K562 treated with DMSO at 1 percent for 4 hours (cell line): Measurements from ENCODE around the gene ZNF66. TPM values are rescaled to one million over a fixed set of nuclear protein-coding genes. Genes with fewer than 3 reads are reported as not detected.

Experiments
- total RNA-seq: library from RNA; unstranded; fragments of 300-600 nt; gene quantifications from 2 replicates; pipeline ENCODE4 v1.2.3, GENCODE V29; 2022; ENCODE audit not compliant: insufficient read depth

ZNF66 gene
- total RNA-seq = not detected in 2 replicates

DNA sequence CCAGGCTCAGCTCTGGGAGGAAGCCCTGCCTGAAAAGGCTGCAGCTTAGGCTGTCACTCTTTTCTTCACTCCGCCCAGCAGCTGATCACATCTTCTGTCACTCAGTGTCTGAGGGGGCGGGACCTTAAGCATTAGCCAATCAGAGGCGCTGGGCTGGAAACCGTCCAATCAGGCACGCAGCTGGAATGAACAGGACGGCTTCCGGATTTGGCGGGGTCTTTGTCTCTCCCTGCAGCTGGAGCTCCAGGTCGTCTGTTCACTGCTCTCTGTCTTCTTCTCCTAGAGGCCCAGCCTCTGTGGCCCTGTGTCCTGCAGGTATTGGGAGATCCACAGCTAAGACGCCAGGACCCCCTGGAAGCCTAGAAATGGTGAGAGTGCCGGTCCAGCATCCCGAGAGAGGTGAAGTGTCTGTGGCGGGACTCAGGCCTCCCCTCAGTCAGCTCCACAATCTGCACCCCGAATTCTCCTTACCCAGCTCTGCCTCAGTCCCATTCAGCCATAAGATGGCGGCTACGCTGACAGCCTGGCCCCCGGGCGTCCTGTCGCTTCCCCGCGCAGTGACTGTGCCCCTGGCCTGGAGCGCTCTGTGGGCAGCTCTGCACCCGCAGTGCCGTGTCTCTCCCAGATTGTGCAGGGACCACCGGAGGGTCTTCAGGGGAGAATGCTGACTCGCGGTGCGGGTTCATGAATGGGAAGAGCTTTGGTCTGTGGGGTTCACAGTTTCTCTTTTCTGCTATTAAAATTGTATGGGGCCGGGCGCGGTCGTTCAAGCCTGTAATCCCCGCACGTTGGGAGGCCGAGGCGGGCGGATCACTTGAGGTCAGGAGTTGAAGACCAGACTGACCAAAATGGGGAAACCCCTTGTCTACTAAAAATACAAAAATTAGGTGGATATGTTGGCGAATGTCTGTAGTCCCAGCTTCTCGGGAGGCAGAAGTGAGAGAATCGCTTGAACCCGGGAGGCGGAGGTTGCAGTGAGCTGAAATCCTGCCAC is at the start of gene ZNF66:
ZNF66 (plus strand) TSS at position 222 of the 994 bp plus-strand sequence; CDS start at position 366, 144 bp downstream.

Other genes with a start within 250 kb of the ZNF66 start
- not detected in 2 replicates for gene ZNF737, start 210.5 kb upstream of the ZNF66 start, total RNA-seq
- gene ZNF626, start 114.7 kb upstream of the ZNF66 start, total RNA-seq = 1.5 and 2.7 TPM in 2 replicates
- 0.99 TPM in 1 of 2 replicates, not detected in the other for gene ZNF85, start 146.9 kb downstream of the ZNF66 start, total RNA-seq
- gene ZNF430, start 244.4 kb downstream of the ZNF66 start, total RNA-seq = 1.9 and 4.2 TPM in 2 replicates